Stimulated activated naive CD4-positive, alpha-beta T cell (primary cell): ENCODE data around the gene PARP1.
"Not testable (repeated sequence)": the region's sequence is repeated elsewhere in the genome, so short reads cannot be mapped to it uniquely, and the experiment has no call there.

Experiments used
- DNase-seq, 6 experiments: peaks; one replicate each; lab custom pipeline; 2025; lab: John Stamatoyannopoulos, UW

Gene PARP1

DNA sequence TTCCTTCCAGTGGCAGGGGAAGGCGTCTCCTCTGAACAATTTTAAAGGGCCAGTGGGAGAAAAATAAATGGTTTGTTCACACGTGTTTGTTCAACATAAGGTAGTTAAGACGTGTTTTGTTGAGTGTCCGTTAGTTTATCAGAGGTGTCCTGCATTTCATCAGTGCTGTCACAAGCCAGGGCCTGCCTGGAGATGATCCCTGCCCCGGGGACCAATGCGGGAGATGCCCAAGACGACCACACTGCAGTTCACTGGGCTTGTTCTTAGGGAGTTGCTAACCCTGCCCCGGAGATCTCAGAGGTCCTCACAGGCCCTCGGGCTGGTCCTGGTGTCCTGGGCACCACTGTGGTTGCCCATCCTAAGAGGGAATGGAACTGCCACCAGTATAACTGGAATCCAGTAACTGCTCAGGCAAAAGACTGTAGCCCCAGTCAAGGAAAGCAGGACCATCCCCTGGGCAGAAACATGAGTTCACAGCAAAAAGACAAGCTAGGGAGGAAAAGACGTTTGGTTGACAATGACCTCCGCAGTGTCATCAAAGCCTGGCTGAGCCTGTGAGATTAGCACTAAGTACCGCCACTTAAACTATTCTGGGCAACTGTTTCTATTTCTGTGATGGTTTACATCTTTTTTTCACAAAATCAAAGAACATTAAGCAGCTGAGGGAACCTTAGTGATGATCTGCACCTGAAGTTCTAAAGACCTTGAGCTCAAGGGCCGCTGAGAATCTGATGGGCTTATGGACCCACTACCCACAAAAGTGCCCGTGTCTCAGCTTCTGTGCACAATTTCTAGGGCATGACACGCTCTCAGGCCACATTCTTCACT, 54.0 kb downstream of the PARP1 start:
- DNase-seq, result no peak

DNA sequence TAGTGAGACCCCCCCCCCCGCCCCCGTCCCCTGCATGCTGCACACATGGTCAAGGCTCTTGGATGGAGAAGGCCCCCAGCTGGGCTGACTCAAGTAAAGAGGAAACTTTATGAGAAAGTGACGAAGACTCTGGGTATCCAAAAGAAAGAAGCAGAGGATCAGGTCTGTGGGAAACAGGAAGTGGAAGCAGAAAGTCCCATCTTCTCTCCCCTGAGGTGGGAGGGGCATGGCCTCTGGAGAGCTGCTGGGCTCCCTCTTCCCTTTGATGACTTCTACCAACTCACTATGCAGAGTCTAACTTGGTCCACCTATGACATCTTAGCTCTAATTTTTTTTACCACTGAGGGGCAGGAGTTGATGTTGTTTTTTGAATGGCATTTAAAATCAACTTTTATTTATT, 56.2 kb downstream of the PARP1 start:
- DNase-seq, result no peak

- no peak for DNase-seq
These were observed 57.4 kb downstream of the PARP1 start for GRCh38 chr1:226350519-226350865.

DNA sequence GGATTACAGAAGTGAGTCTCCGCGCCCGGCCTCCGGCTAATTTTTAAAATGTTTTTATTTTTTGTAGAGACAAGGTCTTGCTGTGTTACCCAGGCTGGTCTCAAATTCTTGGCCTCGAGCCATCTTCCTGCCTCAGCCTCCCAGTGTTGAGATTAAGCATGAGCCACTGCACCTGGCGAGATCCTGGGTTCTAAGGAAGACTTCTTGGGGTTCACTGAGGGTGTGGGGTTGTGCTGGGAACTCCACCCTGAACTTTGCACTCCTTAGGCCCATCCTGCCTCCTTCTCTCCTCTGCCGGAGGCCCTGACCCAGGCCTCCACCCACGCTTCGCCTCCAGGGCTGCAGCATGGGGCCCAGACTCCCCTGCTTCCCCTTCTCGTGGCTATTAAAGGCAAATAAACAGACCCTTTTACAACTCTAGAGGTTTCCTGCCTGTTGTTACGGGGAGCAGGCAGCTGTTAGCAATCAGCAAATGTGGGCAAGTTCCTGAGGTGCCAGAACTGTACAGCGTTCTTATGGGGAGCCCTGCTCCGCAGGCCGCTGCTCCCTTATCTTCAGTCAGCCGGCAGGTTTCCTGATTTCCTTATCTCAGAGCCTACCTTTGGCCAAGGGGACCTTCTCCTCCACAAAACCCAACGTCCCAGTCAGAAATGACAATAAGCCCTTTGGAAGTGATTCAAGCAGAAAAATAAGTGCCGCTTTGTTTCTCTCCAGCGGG, 57.9 kb downstream of the PARP1 start:
- DNase-seq, result no peak

DNA sequence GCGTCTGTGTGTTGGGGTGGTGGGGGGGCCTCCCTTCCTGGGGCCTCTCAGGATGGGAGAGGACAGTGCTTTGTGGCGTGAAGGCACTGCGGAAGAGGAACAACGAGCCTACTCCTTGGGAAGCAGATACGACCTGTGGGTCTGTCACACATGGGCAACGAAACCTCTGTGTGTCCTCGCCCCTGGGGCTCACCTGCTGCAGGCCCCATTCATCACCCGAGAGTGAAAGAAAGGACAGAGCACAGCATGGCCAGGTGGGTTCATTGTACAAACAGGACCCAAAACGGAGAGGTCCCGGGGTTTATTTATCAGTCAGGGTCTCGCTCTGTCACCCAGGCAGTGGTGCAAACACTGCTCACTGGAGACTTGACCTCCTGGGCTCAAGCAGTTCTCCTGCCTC, 58.8 kb downstream of the PARP1 start:
- no peak for DNase-seq

GRCh38 chr1:226344441-226345259, 63.2 kb downstream of the PARP1 start:
- DNase-seq, result no peak

DNA sequence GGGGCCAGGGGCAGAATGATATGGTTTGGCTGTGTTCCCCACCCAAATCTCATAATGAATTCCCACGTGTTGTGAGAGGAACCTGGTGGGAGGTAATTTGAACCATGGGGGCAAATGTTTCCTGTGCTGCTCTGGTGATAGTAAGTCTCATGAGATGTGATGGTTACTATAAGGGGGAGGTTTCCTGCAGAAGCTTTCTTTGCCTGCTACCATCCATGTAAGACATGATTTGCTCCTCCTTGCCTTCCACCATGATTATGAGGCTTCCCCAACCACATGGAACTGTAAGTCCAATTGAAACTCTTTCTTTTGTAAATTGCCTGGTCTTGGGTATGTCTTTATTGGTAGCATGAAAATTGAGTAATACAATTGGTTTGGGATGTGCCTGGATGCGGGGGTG, 65.2 kb downstream of the PARP1 start:
- DNase-seq, result no peak

DNA sequence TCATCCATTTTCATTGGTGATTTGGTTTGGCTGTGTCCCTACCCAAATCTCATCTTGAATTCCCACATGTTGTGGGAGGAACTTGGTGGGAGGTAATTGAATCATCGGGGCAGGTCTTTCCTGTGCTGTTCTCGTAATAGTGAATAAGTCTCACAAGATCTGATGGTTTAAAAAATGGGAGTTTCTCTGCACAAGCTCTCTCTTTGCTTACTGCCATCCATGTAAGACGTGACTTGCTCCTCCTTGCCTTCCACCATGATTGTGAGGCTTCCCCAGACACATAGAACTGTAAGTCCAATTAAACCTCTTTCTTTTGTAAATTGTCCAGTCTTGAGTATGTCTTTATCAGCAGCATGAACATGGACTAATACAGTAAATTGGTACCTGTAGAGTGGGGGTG, 67.8 kb downstream of the PARP1 start:
- DNase-seq, result not testable (repeated sequence)

- no peak for DNase-seq
These were observed 70.5 kb downstream of the PARP1 start for GRCh38 chr1:226337276-226337875.

DNA sequence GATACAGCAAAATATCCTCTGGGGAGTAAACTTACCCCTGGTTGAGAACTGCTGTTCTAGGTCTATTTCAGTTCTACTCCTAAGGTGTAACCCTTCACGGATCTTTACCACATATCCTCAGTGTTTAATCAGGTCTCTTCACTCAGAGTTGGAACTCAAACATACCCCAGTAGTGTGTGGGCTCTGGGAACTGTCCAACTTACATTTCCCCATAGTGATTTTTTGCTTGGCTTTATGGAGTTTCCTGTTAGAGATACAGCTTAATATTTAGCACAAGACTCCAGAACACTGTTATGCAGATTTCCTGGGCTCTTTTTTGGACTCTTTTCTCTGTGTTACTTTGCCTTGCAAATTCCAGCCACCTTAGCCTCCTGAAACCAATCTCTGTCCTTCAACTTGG, 72.2 kb downstream of the PARP1 start:
- no peak for DNase-seq

DNA sequence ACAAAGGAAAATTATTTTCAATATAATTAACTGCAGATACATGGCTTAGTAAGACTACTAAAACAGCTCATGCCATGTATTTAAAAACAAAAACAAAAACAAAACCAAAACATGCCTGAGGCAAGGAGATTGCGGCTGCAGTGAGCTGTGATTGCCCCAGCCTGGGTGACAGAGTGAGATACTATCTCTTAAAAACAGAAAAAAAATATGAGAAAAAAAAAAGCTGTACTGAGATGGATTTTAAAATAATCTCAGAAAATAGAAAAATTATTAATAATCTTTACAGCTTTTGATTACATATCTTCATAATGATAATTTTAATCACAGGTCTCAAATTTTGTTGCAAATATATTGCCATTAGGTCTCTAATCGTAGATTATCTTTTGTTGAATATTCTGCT, 74.9 kb downstream of the PARP1 start:
- no peak for DNase-seq

- no peak for DNase-seq
These were observed 78.7 kb downstream of the PARP1 start for GRCh38 chr1:226329237-226329636.

DNA sequence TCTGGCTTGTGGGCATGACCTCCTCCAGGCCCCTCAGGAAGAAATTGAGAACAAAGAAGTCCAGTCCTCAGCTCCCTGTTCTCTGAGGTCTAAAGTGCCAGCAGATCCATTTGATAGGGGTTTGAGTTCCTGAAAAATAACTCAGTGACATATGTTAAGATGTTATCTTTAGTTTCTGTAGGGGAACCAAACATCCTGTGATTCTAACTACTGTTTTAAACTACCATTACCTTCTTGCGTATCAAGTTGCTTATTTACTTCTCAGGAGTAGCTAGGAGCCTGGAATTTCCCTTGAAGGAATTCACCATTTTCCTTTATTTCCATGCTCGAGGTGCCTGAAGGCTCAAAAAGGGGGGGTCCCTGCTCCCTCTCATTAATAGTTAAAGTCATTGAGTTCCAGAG, 80.1 kb downstream of the PARP1 start:
- DNase-seq, result no peak

- DNase-seq, result no peak
These were observed 82.7 kb downstream of the PARP1 start for GRCh38 chr1:226325178-226325577.

DNA sequence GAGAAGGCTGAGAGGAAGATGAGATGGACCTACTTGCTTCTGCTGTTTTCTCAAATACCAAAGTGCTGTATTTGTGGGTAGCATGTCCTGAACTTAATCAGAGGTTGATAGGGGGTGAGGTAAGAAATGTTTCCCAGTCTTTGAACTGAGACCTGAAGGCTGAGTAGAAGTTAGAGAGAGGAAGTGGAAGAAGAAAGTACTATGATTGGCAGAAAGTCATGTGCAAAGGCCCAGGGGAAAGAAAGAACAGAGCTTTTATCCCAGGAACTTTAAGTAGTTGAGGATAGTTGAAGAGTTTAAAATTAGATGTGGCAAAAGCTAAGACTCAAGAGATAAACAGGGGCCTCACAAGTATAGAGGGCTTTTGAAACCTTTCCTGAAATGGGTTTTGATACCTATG, 83.4 kb downstream of the PARP1 start:
- no peak for DNase-seq

DNA sequence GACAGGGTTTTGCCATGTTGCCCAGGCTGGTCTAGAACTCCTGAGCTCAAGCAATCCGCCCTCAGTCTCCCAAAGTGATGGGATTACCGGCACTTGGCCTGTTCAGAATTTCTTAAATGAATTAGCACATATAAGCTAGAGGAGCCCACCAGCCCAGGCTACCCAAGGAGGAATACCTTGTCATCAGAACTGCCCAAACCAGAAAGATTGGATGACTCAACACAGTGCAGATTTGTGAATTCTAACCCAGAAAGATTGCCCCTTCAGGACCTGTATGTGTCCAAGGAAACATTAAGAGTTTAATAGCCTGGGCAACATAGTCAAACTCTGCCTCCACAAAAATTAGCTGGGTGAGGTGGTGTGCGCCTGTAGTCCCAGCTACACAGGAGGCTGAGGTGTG, 84.9 kb downstream of the PARP1 start:
- no peak for DNase-seq

DNA sequence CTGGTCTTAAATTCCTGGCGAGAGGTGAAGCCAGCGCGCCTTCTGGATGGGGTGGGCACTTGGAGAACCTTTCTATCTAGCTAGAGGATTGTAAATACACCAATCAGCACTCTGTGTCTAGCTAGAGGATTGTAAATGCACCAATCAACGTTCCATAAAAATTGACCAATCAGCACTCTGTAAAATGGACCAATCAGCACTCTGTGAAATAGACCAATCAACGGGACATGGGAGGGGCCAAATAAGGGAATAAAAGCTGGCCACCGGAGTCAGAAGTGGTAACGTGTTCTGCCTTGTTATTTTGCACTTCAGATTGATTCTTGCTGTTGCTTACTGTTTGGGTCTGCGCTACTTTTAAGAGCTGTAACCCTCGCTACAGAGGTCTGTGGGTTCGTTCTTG, 87.0 kb downstream of the PARP1 start:
- no peak for DNase-seq

DNA sequence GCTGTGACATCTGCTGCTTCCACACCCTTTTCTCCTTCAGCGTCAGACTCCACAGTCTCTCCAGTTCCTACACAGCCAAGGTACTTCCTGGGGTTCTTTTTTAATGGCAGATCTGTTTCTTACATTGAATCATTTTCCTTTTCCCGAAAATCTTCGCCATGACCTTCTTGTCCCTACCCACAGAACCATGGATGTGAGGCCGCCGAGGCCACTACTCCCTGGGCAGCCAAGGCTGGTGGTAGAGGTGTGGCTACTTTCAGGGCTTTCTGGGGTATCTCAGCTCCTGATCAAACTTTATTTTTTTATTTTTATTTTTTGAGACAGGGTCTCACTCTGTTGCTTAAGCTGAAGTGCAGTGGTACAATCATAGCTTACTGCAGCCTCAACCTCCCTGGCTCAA, 89.4 kb downstream of the PARP1 start:
- DNase-seq, result no peak

- no peak for DNase-seq
These were observed 93.8 kb downstream of the PARP1 start for GRCh38 chr1:226314055-226314454.

GRCh38 chr1:226312065-226312464, 95.8 kb downstream of the PARP1 start:
- DNase-seq, result no peak

DNA sequence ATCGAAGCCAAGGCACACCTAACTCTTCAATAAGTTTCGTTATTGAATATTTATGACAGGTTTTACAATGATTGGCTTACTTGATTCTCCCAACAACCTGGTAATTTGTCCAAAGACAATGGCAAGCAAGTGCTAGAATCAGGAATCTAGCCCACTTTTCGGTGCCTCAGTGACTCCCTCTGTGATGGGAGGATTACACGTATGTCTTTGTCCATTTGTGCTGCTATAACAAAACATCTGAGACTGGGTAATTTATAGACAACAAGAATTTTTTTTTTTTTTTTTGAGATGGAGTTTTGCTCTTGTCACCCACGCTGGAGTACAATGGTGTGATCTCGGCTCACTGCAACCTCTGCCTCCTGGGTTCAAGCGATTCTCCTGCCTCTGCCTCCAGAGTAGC, 96.5 kb downstream of the PARP1 start:
- DNase-seq, result no peak
